ENCODE results near the gene STXBP6.

STXBP6 gene

GRCh38 chr14:24911324-24912109 is 138.4 kb downstream of the STXBP6 start:
- DNase-seq = no peak

GRCh38 chr14:24910408-24910986 is 139.4 kb downstream of the STXBP6 start:
- DNase-seq = no peak

- no peak for DNase-seq
Measured at GRCh38 chr14:24909523-24910302, 140.2 kb downstream of the STXBP6 start.

DNA sequence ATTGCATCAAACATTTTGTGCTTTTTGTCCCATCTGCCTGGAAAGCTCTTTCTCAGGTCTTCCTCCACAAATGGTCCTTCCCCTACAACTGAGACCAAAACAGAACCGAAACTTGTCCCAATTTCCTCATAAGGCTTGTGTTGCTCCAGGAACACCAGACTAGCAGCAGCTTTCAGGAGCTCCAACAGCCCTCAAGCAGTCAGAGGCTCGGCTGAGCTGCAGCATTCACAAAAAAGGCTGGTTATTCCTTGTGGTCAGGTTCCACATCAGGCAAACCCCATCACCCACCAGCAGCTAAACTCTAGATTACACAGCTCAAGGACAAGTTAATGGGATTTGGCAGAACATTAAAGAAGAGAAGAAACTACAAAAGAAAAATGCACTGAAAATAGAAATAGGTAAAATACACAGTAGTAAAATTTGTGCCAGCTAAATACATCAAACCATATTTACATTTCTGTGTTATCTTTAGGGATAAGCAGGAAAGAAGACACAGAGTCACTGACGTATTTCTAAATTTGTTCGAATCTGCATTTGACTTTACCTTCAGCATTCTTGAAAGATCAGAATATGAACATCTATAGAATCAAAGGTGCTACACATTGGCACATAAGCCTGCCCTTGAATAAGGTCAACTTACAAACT is 141.2 kb downstream of the STXBP6 start:
- no peak for DNase-seq

DNA sequence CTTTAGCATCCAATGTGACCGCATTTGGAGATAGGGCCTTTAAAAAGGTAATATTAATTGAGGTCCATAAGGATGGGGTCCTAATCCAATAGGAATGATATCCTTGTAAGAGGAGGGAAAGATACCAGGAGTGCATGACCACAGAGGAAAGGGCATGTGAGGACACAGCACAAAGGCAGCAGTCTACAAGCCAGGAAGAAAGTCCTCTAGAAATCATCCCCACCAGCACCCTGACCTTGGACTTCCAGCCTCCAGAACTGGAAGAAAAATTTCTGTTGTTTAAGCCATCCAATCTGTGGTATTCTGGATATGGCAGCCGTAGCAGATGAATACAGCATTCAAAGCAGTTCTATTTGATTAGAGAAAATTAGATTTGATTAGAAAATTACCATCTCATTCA is 145.4 kb downstream of the STXBP6 start:
- no peak for DNase-seq

DNA sequence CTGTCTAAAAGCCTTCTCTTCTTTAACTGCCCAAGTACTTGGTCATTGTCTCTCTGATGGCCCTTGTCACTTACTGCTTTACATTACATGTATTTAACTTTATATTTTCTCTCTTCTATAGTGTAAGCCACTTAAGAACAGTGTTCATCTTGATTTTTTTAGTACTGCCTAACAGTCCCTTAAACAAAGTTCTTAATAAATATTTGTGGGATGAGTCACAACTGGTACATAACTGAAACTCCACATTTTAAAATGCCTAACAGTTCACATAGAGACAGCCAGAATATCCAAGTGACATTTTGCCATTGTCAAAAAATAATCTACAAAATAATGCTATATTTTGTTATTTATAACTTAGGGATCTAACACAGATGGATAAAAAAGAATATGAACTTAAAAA is 146.6 kb downstream of the STXBP6 start:
- no peak for DNase-seq

- no peak for DNase-seq
Measured at GRCh38 chr14:24900269-24901100, 149.5 kb downstream of the STXBP6 start.

DNA sequence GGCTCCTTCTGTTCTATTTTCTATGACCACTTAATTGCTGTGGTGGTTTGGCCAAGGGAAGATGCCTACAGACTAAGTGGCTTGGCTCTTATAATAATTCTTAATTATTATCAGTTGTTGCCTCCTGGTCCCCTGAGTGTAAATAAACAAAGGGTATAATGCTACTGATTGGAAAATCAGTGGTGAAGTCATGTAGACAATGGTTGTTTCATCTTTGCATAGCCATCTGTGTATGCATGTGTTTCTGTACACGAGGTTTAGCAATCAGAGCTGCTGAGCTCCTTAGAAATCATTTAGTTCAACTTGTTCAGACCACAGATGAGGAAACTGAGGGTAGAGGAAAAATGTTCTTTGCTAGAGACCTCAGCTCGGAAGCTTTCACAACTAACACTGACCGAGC is 152.2 kb downstream of the STXBP6 start:
- DNase-seq = no peak

GRCh38 chr14:24895622-24896021 is 154.3 kb downstream of the STXBP6 start:
- no peak for DNase-seq

DNA sequence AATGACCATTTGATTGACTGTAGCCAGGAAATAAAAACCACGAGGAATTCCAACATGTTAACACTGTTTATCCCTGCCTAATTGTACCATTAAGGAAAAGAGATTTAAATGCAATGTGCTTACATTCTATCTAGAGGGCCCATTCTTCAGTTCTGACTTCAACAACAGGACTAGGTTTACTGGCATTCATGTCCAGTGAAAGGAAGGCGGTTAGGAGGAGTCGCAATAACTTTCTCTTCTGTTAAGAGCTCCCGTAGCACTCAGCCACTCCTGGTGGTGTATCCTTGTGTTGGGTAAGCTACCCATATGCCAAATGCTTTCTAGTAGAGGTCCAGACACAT is 154.7 kb downstream of the STXBP6 start:
- no peak for DNase-seq

DNA sequence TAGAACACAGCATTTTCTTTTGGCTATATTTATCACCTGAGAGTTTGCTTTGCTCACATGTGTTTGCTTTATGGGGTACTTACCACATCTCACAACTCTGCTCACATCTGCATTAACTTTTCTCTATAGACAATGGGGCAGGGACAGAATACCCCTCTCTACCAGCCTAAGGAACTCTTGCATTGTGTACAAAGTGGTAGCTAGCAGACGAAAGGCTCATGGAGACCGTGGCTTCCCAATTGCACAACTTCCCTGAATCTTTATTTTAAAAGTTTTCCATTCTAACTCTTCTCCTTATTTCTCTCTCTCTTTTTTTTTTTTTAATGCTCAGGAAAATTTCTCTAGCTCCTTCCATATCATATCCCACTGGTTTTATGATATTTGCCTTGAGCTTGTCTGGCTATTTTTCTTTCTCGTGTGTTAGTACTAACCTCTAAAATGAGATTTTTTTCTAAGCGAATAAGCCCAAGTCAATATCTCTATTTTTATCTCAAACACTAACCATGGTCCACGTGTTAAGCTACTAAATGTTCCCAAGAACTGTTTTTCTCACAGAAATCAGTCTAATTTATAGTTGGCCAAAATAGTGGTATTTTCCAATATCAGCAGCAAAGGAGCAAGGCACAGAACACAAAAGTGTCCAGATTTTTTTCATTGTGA is 155.2 kb downstream of the STXBP6 start:
- no peak for DNase-seq

- no peak for DNase-seq
Measured at GRCh38 chr14:24892497-24893051, 157.4 kb downstream of the STXBP6 start.

GRCh38 chr14:24891987-24892496 is 157.9 kb downstream of the STXBP6 start:
- DNase-seq = no peak

GRCh38 chr14:24890716-24891115 is 159.2 kb downstream of the STXBP6 start:
- DNase-seq = no peak

DNA sequence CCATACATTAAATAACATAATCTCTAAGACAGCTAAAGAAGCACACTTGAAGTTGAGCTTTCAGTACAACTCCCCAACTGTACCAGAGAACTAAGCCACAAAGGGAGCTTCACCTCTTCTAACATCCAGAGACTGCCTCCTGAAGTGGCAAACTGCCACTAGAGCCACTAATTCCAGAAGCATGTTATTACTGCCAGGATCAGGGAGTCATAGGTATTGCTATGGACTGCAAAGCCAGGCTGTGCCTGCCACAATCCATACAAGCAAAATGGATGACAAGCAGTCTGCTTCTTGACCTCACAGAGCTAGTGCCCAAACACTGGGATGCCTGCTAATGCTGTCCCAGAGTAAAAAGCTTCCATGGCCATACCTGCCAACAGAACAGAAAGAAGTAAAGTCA is 160.1 kb downstream of the STXBP6 start:
- no peak for DNase-seq

- DNase-seq = no peak
Measured at GRCh38 chr14:24888532-24888931, 161.4 kb downstream of the STXBP6 start.

GRCh38 chr14:24887623-24888304 is 162.2 kb downstream of the STXBP6 start:
- no peak for DNase-seq

- DNase-seq = no peak
Measured at GRCh38 chr14:24885410-24885913, 164.5 kb downstream of the STXBP6 start.

DNA sequence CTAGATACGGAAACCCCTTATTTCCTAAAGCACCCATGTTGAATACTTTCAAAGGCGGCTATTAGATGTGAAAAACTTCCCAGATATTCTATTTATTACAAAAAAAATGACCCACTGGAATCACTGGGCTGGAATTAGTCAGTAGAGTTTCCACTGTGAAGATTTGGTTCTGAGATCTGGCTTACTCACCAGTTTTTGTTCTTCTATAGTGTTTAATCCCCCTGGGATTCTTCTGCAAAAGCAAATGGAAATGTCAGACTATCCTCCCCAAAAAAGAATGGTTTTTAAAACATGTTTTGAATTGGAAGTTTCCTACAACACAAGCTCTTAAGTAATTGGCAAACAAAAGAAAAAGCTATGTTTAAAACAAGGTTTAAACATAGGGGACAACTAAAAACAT is 166.4 kb downstream of the STXBP6 start:
- DNase-seq = no peak

GRCh38 chr14:24881116-24881893 is 168.6 kb downstream of the STXBP6 start:
- no peak for DNase-seq

All from CD4-positive, alpha-beta T cell treated with Interleukin-17A for 1 hour (primary cell).